Measurements from ENCODE around the gene POGLUT2.

DNA sequence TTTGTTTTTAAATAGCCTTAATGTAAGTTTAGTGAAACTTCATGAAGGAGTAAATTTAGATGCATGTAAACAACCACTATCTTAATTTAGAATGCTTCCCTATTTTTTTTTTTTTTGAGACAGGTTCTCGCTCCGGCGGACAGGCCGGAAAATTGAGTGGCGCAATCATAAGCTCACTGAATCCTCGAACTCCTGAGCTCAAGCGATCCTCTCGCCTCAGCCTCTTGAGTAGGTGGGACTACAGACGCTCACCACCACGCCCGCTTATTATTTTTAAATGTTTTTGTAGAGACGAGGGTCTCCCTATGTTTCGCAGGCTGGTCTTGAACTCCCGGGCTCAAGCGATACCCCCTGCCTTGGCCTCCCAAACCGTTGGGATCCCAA lies 26.7 kb downstream of the POGLUT2 start:
- no peak for TF ChIP-seq POLR2A (IDR thresholded peaks at IDR 0.05)
- TF ChIP-seq, protein P1, sequence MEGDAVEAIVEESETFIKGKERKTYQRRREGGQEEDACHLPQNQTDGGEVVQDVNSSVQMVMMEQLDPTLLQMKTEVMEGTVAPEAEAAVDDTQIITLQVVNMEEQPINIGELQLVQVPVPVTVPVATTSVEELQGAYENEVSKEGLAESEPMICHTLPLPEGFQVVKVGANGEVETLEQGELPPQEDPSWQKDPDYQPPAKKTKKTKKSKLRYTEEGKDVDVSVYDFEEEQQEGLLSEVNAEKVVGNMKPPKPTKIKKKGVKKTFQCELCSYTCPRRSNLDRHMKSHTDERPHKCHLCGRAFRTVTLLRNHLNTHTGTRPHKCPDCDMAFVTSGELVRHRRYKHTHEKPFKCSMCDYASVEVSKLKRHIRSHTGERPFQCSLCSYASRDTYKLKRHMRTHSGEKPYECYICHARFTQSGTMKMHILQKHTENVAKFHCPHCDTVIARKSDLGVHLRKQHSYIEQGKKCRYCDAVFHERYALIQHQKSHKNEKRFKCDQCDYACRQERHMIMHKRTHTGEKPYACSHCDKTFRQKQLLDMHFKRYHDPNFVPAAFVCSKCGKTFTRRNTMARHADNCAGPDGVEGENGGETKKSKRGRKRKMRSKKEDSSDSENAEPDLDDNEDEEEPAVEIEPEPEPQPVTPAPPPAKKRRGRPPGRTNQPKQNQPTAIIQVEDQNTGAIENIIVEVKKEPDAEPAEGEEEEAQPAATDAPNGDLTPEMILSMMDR (IDR thresholded peaks at IDR 0.05): no peak
